ENCODE results near the gene HIGD1B. TPM values are rescaled to one million over a fixed set of nuclear protein-coding genes. Genes with fewer than 3 reads are reported as not detected.

HIGD1B gene
- total RNA-seq, 4 donors from 2014 or later = 3.3 to 7.4 (median 4.9) TPM

DNA sequence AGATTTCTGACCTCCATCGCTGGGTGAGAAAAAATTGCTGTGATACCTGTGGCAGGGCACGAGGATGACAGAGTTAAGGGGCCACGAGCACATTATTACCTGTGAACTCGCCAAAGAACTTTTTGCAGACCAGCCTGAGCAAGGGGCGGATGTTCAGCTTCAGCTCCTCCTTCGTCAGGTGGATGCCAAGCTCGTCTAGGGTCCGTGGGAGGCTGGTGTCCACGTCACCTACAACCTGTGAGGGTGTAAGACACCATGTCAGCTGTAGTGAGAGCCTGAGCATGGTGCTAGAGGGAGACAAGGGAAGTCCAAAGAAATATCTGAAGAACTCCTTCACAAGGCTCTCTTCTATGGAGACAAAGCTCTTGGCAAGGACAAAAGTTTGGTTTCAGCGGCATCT lies 17.1 kb downstream of the HIGD1B start:
- H3K9me3 ChIP-seq = no peaks in the 10 kb centered on the region
- H3K4me3 ChIP-seq = no peak overlapping the region
- H3K4me1 ChIP-seq = peaks cover 0 to 19% (median 9%) of the 10 kb centered on the region in 4 donors
- H3K27ac ChIP-seq (replicated peaks in 1 of 4) = peak overlapping the region in 1 of 4 donors; percentile 71
- H3K36me3 ChIP-seq = peaks cover 42 to 93% (median 90%) of the 10 kb centered on the region in 4 donors
- H3K27me3 ChIP-seq = no peaks in the 10 kb centered on the region
- no peak for DNase-seq (ENCODE audit: extremely low spot score)
- 69% methylated on average over 10 of the region's 10 CpGs for WGBS
- intact Hi-C loops (cut with DNase I) = loop anchor here (1.0 kb wide), 1 partner anchor 86 kb away; no protein-coding TSS in a partner anchor
- TF ChIP-seq, protein P1, sequence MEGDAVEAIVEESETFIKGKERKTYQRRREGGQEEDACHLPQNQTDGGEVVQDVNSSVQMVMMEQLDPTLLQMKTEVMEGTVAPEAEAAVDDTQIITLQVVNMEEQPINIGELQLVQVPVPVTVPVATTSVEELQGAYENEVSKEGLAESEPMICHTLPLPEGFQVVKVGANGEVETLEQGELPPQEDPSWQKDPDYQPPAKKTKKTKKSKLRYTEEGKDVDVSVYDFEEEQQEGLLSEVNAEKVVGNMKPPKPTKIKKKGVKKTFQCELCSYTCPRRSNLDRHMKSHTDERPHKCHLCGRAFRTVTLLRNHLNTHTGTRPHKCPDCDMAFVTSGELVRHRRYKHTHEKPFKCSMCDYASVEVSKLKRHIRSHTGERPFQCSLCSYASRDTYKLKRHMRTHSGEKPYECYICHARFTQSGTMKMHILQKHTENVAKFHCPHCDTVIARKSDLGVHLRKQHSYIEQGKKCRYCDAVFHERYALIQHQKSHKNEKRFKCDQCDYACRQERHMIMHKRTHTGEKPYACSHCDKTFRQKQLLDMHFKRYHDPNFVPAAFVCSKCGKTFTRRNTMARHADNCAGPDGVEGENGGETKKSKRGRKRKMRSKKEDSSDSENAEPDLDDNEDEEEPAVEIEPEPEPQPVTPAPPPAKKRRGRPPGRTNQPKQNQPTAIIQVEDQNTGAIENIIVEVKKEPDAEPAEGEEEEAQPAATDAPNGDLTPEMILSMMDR (IDR thresholded peaks at IDR 0.05) = no peak
- TF ChIP-seq POLR2AphosphoS5 (IDR thresholded peaks at IDR 0.05) = no peak
- TF ChIP-seq EP300 (IDR thresholded peaks at IDR 0.05) = no peak
- TF ChIP-seq POLR2A (IDR thresholded peaks at IDR 0.05; ENCODE audit: low read depth) = no peak

GRCh38 chr17:44865231-44865660 lies 17.6 kb downstream of the HIGD1B start:
- Histone ChIP-seq H3K27ac (replicated peaks in 1 of 4) (peak overlapping the region in 2 of 4 donors; percentile 3 to 71), H3K9me3 (no peaks in the 10 kb centered on the region), H3K4me1 (peaks cover 0 to 19% (median 9%) of the 10 kb centered on the region in 4 donors), H3K36me3 (peaks cover 38 to 93% (median 89%) of the 10 kb centered on the region in 4 donors), H3K4me3 (no peak overlapping the region), H3K27me3 (no peaks in the 10 kb centered on the region)
- WGBS = 48% methylated on average over 1 of the region's 1 CpG
- DNase-seq (ENCODE audit: extremely low spot score) = no peak
- intact Hi-C loops (cut with DNase I) = loop anchor here (1.0 kb wide), 1 partner anchor 86 kb away; no protein-coding TSS in a partner anchor
- TF ChIP-seq POLR2AphosphoS5 (IDR thresholded peaks at IDR 0.05) (peak in 1 of 2 donors; percentile 6), POLR2A (IDR thresholded peaks at IDR 0.05; ENCODE audit: low read depth) (no peak), EP300 (IDR thresholded peaks at IDR 0.05) (no peak)
- TF ChIP-seq, protein P1 (IDR thresholded peaks at IDR 0.05) = peak; percentile 90 to 92 (median 91)

DNA sequence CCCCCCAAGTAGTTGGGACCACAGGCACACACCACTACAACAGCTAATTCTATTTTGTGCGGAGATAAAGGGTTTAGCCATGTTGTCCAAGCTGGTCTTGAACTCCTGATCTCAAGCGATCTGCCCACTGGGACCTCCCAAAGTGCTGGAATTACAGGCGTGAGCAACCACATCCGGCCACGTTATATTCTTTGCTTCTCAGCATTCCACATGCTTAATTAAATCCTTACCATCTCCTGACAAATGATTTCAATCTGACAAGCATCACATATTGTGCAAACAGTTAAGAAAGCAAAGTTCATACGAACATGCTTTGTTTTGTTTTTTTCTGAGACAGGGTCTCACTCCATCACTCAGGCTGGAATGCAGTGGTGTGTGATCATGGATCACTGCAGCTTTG lies 18.2 kb downstream of the HIGD1B start:
- Histone ChIP-seq H3K27me3 (no peaks in the 10 kb centered on the region), H3K27ac (replicated peaks in 1 of 4) (peak overlapping the region in 2 of 4 donors; percentile 3 to 71), H3K9me3 (no peaks in the 10 kb centered on the region), H3K4me3 (no peak overlapping the region), H3K36me3 (peaks cover 31 to 93% (median 89%) of the 10 kb centered on the region in 4 donors), H3K4me1 (peaks cover 0 to 19% (median 9%) of the 10 kb centered on the region in 4 donors)
- no peak for DNase-seq (ENCODE audit: extremely low spot score)
- intact Hi-C loops (cut with DNase I) = loop anchor here (1.0 kb wide), 1 partner anchor 87 kb away; no protein-coding TSS in a partner anchor
- 86% methylated on average over 6 of the region's 6 CpGs for WGBS
- TF ChIP-seq, protein P1 (IDR thresholded peaks at IDR 0.05) = no peak
- TF ChIP-seq POLR2AphosphoS5 (IDR thresholded peaks at IDR 0.05) (no peak), EP300 (IDR thresholded peaks at IDR 0.05) (no peak), POLR2A (IDR thresholded peaks at IDR 0.05; ENCODE audit: low read depth) (no peak)

DNA sequence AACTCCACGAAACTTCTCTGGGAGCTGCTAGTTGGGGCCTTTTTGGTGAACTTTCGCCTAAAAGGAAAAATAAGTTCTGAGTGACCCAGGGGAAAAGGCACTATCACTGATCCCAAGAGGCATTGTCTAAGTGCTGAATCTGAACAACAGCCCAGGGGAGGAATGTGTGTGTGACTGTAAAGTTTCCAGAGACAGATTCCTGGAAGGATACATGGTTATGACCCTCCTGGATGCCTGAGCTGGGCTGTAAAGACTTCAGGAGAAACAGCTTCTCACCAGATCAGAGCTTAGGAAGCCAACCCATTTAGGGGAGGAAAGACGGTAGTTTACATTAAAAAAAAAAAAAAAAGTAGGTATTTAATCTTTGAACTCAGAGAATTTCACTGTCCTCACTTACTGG lies 20.2 kb downstream of the HIGD1B start:
- no peaks in the 10 kb centered on the region for H3K9me3 ChIP-seq
- peaks cover 26 to 93% (median 88%) of the 10 kb centered on the region in 4 donors for H3K36me3 ChIP-seq
- 75% methylated on average over 3 of the region's 3 CpGs for WGBS
- peaks cover 7 to 21% (median 19%) of the 10 kb centered on the region in 4 donors for H3K4me1 ChIP-seq
- no peaks in the 10 kb centered on the region for H3K27me3 ChIP-seq
- no peak overlapping the region for H3K4me3 ChIP-seq
- H3K27ac ChIP-seq (replicated peaks in 1 of 4) = peak overlapping the region in 3 of 4 donors; percentile 52 to 74 (median 66)
- intact Hi-C loops (cut with DNase I) = no loop called here
- TF ChIP-seq POLR2A (IDR thresholded peaks at IDR 0.05; ENCODE audit: low read depth) (no peak), EP300 (IDR thresholded peaks at IDR 0.05) (no peak), POLR2AphosphoS5 (IDR thresholded peaks at IDR 0.05) (no peak)
- TF ChIP-seq, protein P1 (IDR thresholded peaks at IDR 0.05) = no peak
- no peak for DNase-seq (ENCODE audit: extremely low spot score)

Data from esophagus muscularis mucosa (tissue), 4 donors.